ENCODE data around the gene AMBRA1.

AMBRA1 gene

GRCh38 chr11:46541593-46542371, 52.0 kb downstream of the AMBRA1 start:
- H3K9ac ChIP-seq (ENCODE audit: low read depth, low read length), result no peak overlapping the region
- H3K4me1 ChIP-seq (ENCODE audit: insufficient read depth, low read length), result peaks cover 9% of the 10 kb centered on the region
- no peaks in the 10 kb centered on the region for H3K9me3 ChIP-seq (ENCODE audit: control insufficient read depth, insufficient read depth, low read length)
- H3K36me3 ChIP-seq (ENCODE audit: insufficient read depth, low read length), result peaks cover 17% of the 10 kb centered on the region

DNA sequence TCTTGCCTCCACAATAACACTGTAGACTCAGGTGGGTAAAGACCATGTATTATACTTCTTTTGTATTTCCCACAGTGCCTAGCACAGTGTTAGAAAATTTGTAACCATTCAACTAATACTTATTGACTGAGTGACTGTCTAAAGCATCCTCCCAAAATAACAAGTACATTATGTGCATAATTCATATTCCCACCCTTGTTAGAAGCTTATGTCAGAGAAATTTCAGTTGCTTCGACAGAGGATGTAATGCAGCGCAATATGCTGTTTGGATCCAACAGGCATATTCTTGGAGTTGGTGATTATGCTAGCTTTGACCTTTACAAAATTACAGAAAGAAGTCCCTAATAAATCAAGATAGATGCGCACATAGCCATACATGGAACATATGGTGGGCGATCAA, 53.0 kb downstream of the AMBRA1 start:
- peaks cover 13% of the 10 kb centered on the region for H3K36me3 ChIP-seq (ENCODE audit: insufficient read depth, low read length)
- H3K4me1 ChIP-seq (ENCODE audit: insufficient read depth, low read length), result peaks cover 12% of the 10 kb centered on the region
- no peaks in the 10 kb centered on the region for H3K9me3 ChIP-seq (ENCODE audit: control insufficient read depth, insufficient read depth, low read length)
- H3K9ac ChIP-seq (ENCODE audit: low read depth, low read length), result no peak overlapping the region

- Histone ChIP-seq H3K9me3 (ENCODE audit: control insufficient read depth, insufficient read depth, low read length) (no peaks in the 10 kb centered on the region), H3K36me3 (ENCODE audit: insufficient read depth, low read length) (peaks cover 4% of the 10 kb centered on the region; the same call in 1 of the 2 replicates), H3K4me1 (ENCODE audit: insufficient read depth, low read length) (peaks cover 15% of the 10 kb centered on the region), H3K9ac (ENCODE audit: low read depth, low read length) (no peak overlapping the region)
Measured at GRCh38 chr11:46537537-46538295, 56.1 kb downstream of the AMBRA1 start.

- Histone ChIP-seq H3K9me3 (ENCODE audit: control insufficient read depth, insufficient read depth, low read length) (no peaks in the 10 kb centered on the region), H3K36me3 (ENCODE audit: insufficient read depth, low read length) (no peaks in the 10 kb centered on the region; the same call in 1 of the 2 replicates), H3K4me1 (ENCODE audit: insufficient read depth, low read length) (peaks cover 15% of the 10 kb centered on the region), H3K9ac (ENCODE audit: low read depth, low read length) (no peak overlapping the region)
Measured at GRCh38 chr11:46537121-46537520, 56.7 kb downstream of the AMBRA1 start.

DNA sequence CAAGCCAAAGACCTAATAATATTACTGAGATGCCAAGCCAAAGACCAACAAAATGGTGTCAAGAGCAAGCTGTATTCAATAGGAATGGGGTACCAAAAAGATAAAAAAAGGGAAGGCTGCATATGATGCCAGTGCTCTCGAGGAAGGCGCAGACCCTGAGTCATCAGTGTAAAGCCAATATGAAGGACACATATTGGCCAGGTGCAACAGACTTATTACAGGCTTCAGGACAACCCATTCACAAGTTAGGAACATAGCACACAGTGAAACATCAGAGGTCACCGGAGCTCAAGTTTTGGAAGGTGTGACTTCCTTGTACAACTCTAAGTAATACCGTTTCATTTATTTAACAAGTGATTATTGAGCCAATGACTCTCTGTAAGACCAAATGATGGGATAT, 58.1 kb downstream of the AMBRA1 start:
- Histone ChIP-seq H3K9ac (ENCODE audit: low read depth, low read length) (no peak overlapping the region), H3K9me3 (ENCODE audit: control insufficient read depth, insufficient read depth, low read length) (no peaks in the 10 kb centered on the region), H3K4me1 (ENCODE audit: insufficient read depth, low read length) (peaks cover 15% of the 10 kb centered on the region), H3K36me3 (ENCODE audit: insufficient read depth, low read length) (no peaks in the 10 kb centered on the region)

GRCh38 chr11:46534711-46535110, 59.1 kb downstream of the AMBRA1 start:
- Histone ChIP-seq H3K9ac (ENCODE audit: low read depth, low read length) (no peak overlapping the region), H3K36me3 (ENCODE audit: insufficient read depth, low read length) (no peaks in the 10 kb centered on the region), H3K9me3 (ENCODE audit: control insufficient read depth, insufficient read depth, low read length) (no peaks in the 10 kb centered on the region)

GRCh38 chr11:46533396-46534100, 60.3 kb downstream of the AMBRA1 start:
- H3K4me1 ChIP-seq (ENCODE audit: insufficient read depth, low read length), result peaks cover 22% of the 10 kb centered on the region
- H3K9me3 ChIP-seq (ENCODE audit: control insufficient read depth, insufficient read depth, low read length), result no peaks in the 10 kb centered on the region
- H3K36me3 ChIP-seq (ENCODE audit: insufficient read depth, low read length), result no peaks in the 10 kb centered on the region
- H3K9ac ChIP-seq (ENCODE audit: low read depth, low read length), result no peak overlapping the region

More at GRCh38 chr11:46534711-46535110, 59.1 kb downstream of the AMBRA1 start:
- H3K4me1 ChIP-seq (ENCODE audit: insufficient read depth, low read length), result peaks cover 15% of the 10 kb centered on the region

DNA sequence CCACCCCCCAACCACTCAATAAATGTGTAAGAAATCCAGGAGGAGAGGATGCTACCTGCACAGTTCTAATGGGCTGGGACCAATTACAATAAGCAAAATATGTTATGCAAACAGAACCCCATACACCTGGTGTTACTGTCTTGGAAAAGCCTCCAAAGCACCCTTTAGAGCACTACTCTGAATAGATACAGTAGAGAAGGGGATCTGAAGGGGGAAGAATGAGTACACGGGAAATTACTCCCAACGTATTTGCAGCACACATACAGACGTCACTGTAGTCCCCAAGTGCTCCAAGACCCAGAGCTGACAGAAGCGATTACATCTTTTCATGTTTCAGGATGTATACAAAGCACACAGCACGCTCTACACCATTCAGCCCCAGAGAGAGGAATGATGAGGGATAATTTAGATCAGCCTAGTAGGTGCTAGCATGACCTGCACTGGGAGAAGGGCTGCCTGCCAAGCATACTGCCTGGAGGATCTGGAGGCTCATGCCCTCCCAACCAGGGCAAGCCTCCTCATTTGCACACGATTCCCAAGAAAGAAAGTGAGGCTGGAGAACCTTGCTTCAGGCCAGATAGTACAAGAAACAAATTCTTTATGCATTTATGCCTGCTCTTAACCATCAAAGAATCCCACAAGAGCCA, 63.8 kb downstream of the AMBRA1 start:
- no peaks in the 10 kb centered on the region for H3K9me3 ChIP-seq (ENCODE audit: control insufficient read depth, insufficient read depth, low read length)
- H3K9ac ChIP-seq (ENCODE audit: low read depth, low read length), result no peak overlapping the region
- peaks cover 9% of the 10 kb centered on the region for H3K4me1 ChIP-seq (ENCODE audit: insufficient read depth, low read length)
- H3K36me3 ChIP-seq (ENCODE audit: insufficient read depth, low read length), result no peaks in the 10 kb centered on the region

GRCh38 chr11:46529095-46529905, 64.5 kb downstream of the AMBRA1 start:
- Histone ChIP-seq H3K36me3 (ENCODE audit: insufficient read depth, low read length) (no peaks in the 10 kb centered on the region), H3K9ac (ENCODE audit: low read depth, low read length) (no peak overlapping the region), H3K4me1 (ENCODE audit: insufficient read depth, low read length) (peaks cover 8% of the 10 kb centered on the region), H3K9me3 (ENCODE audit: control insufficient read depth, insufficient read depth, low read length) (no peaks in the 10 kb centered on the region)

DNA sequence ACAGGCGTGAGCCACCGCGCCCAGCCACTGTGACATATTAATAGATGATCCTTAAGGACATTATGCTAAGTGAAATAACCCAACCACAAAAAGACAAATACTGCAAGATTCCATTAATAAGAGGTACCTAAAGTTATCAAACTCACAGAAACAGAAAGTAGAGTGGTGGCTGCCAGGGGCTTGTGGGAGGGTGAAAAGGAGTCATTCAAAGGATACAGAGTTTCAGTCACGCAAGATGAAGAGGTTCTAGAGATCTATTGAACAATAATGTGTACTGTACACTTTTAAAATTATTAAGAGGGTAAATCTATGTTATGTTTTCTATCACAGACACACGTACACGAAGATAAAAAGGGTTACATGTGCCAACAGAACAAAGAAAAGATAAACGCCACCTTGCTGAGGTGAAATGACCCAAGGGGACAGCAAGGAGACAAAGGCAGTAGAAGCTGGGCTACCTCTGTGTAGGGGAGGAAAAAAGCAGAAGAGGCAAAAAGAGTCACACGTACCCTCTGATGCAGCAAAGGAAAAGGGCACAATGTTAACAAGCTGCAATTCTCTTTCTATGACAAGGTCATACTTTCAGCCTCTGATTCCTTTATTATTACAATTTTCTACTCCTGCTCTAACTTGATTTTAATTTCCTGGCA, 65.3 kb downstream of the AMBRA1 start:
- Histone ChIP-seq H3K9ac (ENCODE audit: low read depth, low read length) (no peak overlapping the region), H3K4me1 (ENCODE audit: insufficient read depth, low read length) (peaks cover 10% of the 10 kb centered on the region), H3K36me3 (ENCODE audit: insufficient read depth, low read length) (no peaks in the 10 kb centered on the region), H3K9me3 (ENCODE audit: control insufficient read depth, insufficient read depth, low read length) (no peaks in the 10 kb centered on the region)

- Histone ChIP-seq H3K9ac (ENCODE audit: low read depth, low read length) (no peak overlapping the region), H3K4me1 (ENCODE audit: insufficient read depth, low read length) (peaks cover 18% of the 10 kb centered on the region), H3K9me3 (ENCODE audit: control insufficient read depth, insufficient read depth, low read length) (no peaks in the 10 kb centered on the region), H3K36me3 (ENCODE audit: insufficient read depth, low read length) (no peaks in the 10 kb centered on the region)
Measured at GRCh38 chr11:46527591-46528130, 66.2 kb downstream of the AMBRA1 start.

DNA sequence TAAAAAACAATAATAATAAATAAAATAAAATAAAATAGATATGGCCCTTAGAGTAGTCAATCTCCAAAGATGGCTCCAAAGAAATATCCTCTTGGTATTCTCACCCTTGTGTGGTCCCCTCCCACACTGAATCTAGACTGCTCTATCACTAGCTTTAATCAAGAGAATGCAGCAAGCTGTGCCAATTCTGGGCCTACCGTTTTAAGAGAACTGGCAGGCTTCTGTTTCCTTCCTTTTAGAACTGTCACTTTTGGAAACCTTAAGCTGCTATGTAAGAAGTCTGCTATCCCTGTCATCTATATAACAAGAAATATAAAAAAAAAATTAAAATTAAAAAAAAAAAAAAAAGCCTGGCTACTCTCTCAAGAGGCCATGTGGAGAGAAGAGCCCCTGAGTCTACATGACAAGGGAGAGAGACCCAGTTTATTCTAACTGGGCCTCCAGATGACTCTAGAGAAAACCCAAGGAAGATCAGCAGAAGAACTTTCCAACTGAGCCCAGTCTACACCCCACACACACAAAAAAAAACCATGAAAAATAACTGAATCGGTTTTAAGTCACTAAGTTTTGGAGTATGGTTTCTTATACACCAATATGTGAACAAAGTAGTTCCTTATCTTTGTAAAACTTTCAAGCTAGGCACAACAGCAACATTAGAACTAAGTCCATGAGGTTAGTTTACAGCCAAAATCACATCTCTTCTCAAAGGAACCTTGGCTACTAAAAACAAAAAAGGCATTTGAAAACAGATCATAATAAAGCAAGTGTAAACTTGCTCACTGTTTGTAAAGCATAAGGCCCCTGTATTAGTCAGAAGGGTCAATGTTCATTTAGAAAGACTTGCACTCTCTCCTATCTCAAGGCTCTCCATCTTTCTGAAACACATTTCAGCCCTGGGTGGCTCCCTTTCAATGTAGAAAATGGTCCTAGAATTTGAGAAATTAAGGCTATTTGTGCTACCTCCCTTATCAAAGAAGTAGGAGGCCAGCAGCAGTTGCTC, 67.3 kb downstream of the AMBRA1 start:
- peaks cover 20% of the 10 kb centered on the region for H3K4me1 ChIP-seq (ENCODE audit: insufficient read depth, low read length)
- H3K9me3 ChIP-seq (ENCODE audit: control insufficient read depth, insufficient read depth, low read length), result no peaks in the 10 kb centered on the region
- no peaks in the 10 kb centered on the region for H3K36me3 ChIP-seq (ENCODE audit: insufficient read depth, low read length)
- H3K9ac ChIP-seq (ENCODE audit: low read depth, low read length), result no peak overlapping the region
